Measurements from ENCODE around the gene ADIPOR2.
"Not testable (repeated sequence)": the region's sequence is repeated elsewhere in the genome, so short reads cannot be mapped to it uniquely, and the experiment has no call there.

The ADIPOR2 gene

DNA sequence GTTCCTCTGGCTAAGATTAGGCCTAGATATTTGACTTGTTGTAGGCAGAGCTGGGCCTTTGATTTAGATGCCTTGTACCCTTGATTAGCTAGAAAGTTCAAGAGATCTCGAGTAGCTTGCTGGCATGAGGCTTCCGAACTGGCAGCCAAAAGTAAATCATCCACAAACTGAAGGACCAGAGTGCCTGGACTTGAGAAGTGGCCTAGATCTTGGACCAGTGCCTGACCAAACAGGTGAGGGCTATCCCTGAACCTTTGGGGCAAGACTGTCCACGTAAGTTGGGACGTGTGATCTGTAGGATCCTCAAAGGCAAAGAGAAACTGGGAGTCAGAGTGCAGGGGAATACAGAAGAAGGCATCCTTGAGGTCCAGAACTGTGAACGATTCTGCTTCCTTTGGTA, 22.0 kb downstream of the ADIPOR2 start:
- not testable (repeated sequence) for H3K27ac ChIP-seq (ENCODE audit: low read length, poor library complexity, severe bottlenecking); H3K36me3 ChIP-seq (ENCODE audit: control insufficient read depth in 1 of 2, insufficient read depth in 2 of 2, low read depth in 1 of 2, low read length in 2 of 2); H2BK120ac ChIP-seq (ENCODE audit: low read depth, low read length); H2AFZ ChIP-seq (ENCODE audit: low read depth, low read length); H2BK5ac ChIP-seq (ENCODE audit: low read depth, low read length, poor library complexity, severe bottlenecking); DNase-seq; H3K9me3 ChIP-seq (ENCODE audit: control insufficient read depth, low read length); H2AK5ac ChIP-seq (ENCODE audit: low read length, severe bottlenecking); H3K14ac ChIP-seq (ENCODE audit: low read length in 2 of 2); H3K4me2 ChIP-seq (ENCODE audit: low read length, poor library complexity, severe bottlenecking); H2BK12ac ChIP-seq (ENCODE audit: low read length in 2 of 2); H3K4me3 ChIP-seq (ENCODE audit: insufficient read depth in 1 of 2, low read depth in 1 of 2, low read length in 2 of 2); H3K4ac ChIP-seq (ENCODE audit: low read depth in 1 of 2, low read length in 2 of 2); H3K27me3 ChIP-seq (ENCODE audit: control insufficient read depth in 1 of 2, insufficient read depth in 1 of 2, low read length in 2 of 2); H3K4me1 ChIP-seq (ENCODE audit: control insufficient read depth, insufficient read depth, low read depth, low read length); H3K9ac ChIP-seq (ENCODE audit: low read length); H3K23ac ChIP-seq (ENCODE audit: low read length in 2 of 2); H2BK15ac ChIP-seq (ENCODE audit: low read depth, poor library complexity, severe bottlenecking); H4K91ac ChIP-seq (ENCODE audit: low read length); H4K8ac ChIP-seq (ENCODE audit: low read length); H3K18ac ChIP-seq (ENCODE audit: low read depth in 1 of 2, low read length in 2 of 2)
- peaks cover 18% of the 10 kb centered on the region for H3K79me1 ChIP-seq (replicated peaks; ENCODE audit: low read length, poor library complexity, severe bottlenecking)
- WGBS, result over 99% methylated on average over 5 of the region's 5 CpGs

DNA sequence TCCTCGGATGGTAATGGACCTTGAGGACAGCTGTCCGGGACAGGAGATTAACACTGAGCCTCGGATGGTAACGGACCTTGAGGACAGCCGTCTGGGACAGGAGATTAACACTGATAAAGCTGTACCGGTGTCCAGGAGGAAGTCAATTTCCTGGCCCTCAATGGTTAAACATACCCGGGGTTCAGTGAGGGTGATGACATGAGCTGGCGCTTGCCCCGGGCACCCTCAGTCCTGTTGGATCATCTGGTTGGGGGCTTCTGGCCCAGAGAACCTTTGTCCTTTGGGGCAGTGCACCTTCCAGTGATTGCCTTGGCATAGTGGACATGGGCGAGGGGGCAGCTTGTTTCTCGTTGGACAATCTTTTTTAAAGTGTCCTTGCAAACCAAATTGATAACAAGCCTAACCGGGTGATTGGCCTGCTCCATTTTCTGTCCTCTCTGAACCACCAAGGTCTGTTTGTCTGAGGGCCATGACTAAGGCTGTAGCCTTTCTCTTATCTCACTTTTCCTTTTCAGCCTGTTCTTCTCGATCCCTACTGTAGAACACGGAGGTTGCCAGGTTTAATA, 23.0 kb downstream of the ADIPOR2 start:
- H2AK5ac ChIP-seq (ENCODE audit: low read length, severe bottlenecking); H3K4me2 ChIP-seq (ENCODE audit: low read length, poor library complexity, severe bottlenecking); H3K18ac ChIP-seq (ENCODE audit: low read depth in 1 of 2, low read length in 2 of 2); H3K4me1 ChIP-seq (ENCODE audit: control insufficient read depth, insufficient read depth, low read depth, low read length); H3K4ac ChIP-seq (ENCODE audit: low read depth in 1 of 2, low read length in 2 of 2); H3K36me3 ChIP-seq (ENCODE audit: control insufficient read depth in 1 of 2, insufficient read depth in 2 of 2, low read depth in 1 of 2, low read length in 2 of 2); H2BK120ac ChIP-seq (ENCODE audit: low read depth, low read length); H4K91ac ChIP-seq (ENCODE audit: low read length); DNase-seq; H2BK5ac ChIP-seq (ENCODE audit: low read depth, low read length, poor library complexity, severe bottlenecking); H3K9me3 ChIP-seq (ENCODE audit: control insufficient read depth, low read length); H3K27ac ChIP-seq (ENCODE audit: low read length, poor library complexity, severe bottlenecking); H2BK15ac ChIP-seq (ENCODE audit: low read depth, poor library complexity, severe bottlenecking); H4K8ac ChIP-seq (ENCODE audit: low read length); H3K9ac ChIP-seq (ENCODE audit: low read length); H3K23ac ChIP-seq (ENCODE audit: low read length in 2 of 2); H3K14ac ChIP-seq (ENCODE audit: low read length in 2 of 2); H2AFZ ChIP-seq (ENCODE audit: low read depth, low read length); H2BK12ac ChIP-seq (ENCODE audit: low read length in 2 of 2); H3K4me3 ChIP-seq (ENCODE audit: insufficient read depth in 1 of 2, low read depth in 1 of 2, low read length in 2 of 2); H3K27me3 ChIP-seq (ENCODE audit: control insufficient read depth in 1 of 2, insufficient read depth in 1 of 2, low read length in 2 of 2): not testable (repeated sequence)
- H3K79me1 ChIP-seq (replicated peaks; ENCODE audit: low read length, poor library complexity, severe bottlenecking), result peaks cover 21% of the 10 kb centered on the region
- WGBS, result 97% methylated on average over 14 of the region's 14 CpGs

DNA sequence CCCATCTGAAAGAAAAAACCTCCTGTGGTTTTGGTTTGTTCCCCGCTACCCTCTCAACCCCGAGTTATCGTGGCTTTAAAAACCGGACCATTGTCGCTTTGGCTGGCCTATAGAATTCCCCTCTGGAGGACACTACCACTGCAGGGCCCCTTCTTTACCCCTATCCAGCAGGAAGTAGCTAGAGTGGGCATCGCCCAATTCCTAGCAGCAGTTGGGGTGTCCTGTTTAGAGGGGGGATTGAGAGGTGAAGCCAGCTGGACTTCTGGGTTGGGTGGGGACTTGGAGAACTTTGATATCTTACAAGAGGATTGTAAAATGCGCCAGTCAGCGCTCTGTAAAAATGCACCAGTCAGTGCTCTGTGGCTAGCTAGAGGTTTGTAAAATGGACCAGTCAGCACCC, 24.6 kb downstream of the ADIPOR2 start:
- WGBS, result over 99% methylated on average over 8 of the region's 8 CpGs
- not testable (repeated sequence) for H2AFZ ChIP-seq (ENCODE audit: low read depth, low read length); DNase-seq; H4K91ac ChIP-seq (ENCODE audit: low read length); H3K14ac ChIP-seq (ENCODE audit: low read length in 2 of 2); H3K9ac ChIP-seq (ENCODE audit: low read length); H2BK5ac ChIP-seq (ENCODE audit: low read depth, low read length, poor library complexity, severe bottlenecking); H3K4me3 ChIP-seq (ENCODE audit: insufficient read depth in 1 of 2, low read depth in 1 of 2, low read length in 2 of 2); H3K27ac ChIP-seq (ENCODE audit: low read length, poor library complexity, severe bottlenecking); H2BK15ac ChIP-seq (ENCODE audit: low read depth, poor library complexity, severe bottlenecking); H3K27me3 ChIP-seq (ENCODE audit: control insufficient read depth in 1 of 2, insufficient read depth in 1 of 2, low read length in 2 of 2); H2BK12ac ChIP-seq (ENCODE audit: low read length in 2 of 2); H2AK5ac ChIP-seq (ENCODE audit: low read length, severe bottlenecking); H3K4ac ChIP-seq (ENCODE audit: low read depth in 1 of 2, low read length in 2 of 2); H4K8ac ChIP-seq (ENCODE audit: low read length); H3K9me3 ChIP-seq (ENCODE audit: control insufficient read depth, low read length); H2BK120ac ChIP-seq (ENCODE audit: low read depth, low read length); H3K18ac ChIP-seq (ENCODE audit: low read depth in 1 of 2, low read length in 2 of 2); H3K23ac ChIP-seq (ENCODE audit: low read length in 2 of 2); H3K4me1 ChIP-seq (ENCODE audit: control insufficient read depth, insufficient read depth, low read depth, low read length); H3K4me2 ChIP-seq (ENCODE audit: low read length, poor library complexity, severe bottlenecking); H3K36me3 ChIP-seq (ENCODE audit: control insufficient read depth in 1 of 2, insufficient read depth in 2 of 2, low read depth in 1 of 2, low read length in 2 of 2)
- H3K79me1 ChIP-seq (replicated peaks; ENCODE audit: low read length, poor library complexity, severe bottlenecking), result peaks cover 22% of the 10 kb centered on the region

DNA sequence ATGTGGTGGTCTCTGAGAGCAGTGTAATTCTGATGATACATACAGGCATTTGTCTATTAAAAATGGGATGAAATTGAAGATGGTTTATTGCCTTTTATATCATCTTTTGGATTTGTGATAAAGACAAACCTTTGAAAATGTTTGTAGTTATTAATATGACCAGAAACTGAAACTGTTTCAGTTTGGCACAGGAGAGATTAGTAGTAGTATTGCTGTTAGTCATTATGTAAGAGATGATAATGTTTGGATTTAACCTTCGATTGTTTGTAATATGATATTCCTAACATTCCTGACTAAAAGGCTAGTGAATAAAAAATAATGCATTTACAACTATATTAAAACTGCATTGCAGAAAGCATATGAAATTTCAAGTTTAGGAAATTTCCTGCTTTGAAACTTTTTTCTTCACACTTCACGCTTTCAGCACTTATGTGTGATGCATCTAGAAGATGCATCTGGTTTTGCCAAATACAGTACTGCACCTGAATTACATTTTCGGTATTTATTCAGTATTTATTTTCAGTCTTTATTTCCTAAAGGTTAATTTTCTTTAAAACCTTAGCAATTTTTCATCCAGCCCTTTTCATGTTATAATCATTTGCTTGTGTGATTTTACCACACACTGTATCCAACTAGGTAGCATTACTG, 25.5 kb downstream of the ADIPOR2 start:
- Histone ChIP-seq H2BK12ac (ENCODE audit: low read length in 2 of 2) (no peak overlapping the region), H3K79me1 (replicated peaks; ENCODE audit: low read length, poor library complexity, severe bottlenecking) (peaks cover 23% of the 10 kb centered on the region), H3K4me3 (ENCODE audit: insufficient read depth in 1 of 2, low read depth in 1 of 2, low read length in 2 of 2) (peak overlapping the region in 1 of 2 experiments; percentile 3), H3K9me3 (ENCODE audit: control insufficient read depth, low read length) (no peaks in the 10 kb centered on the region), H3K4ac (ENCODE audit: low read depth in 1 of 2, low read length in 2 of 2) (no peak overlapping the region), H2AK5ac (ENCODE audit: low read length, severe bottlenecking) (no peak overlapping the region), H3K14ac (ENCODE audit: low read length in 2 of 2) (no peak overlapping the region), H3K27me3 (ENCODE audit: control insufficient read depth in 1 of 2, insufficient read depth in 1 of 2, low read length in 2 of 2) (no peaks in the 10 kb centered on the region), H2BK5ac (ENCODE audit: low read depth, low read length, poor library complexity, severe bottlenecking) (no peak overlapping the region), H3K18ac (ENCODE audit: low read depth in 1 of 2, low read length in 2 of 2) (no peak overlapping the region), H4K8ac (ENCODE audit: low read length) (no peak overlapping the region), H4K91ac (ENCODE audit: low read length) (no peak overlapping the region), H3K4me1 (ENCODE audit: control insufficient read depth, insufficient read depth, low read depth, low read length) (peaks cover 2% of the 10 kb centered on the region), H2AFZ (ENCODE audit: low read depth, low read length) (no peak overlapping the region), H3K27ac (ENCODE audit: low read length, poor library complexity, severe bottlenecking) (no peak overlapping the region), H3K23ac (ENCODE audit: low read length in 2 of 2) (no peak overlapping the region), H2BK15ac (ENCODE audit: low read depth, poor library complexity, severe bottlenecking) (no peak overlapping the region), H3K9ac (ENCODE audit: low read length) (no peak overlapping the region), H3K4me2 (ENCODE audit: low read length, poor library complexity, severe bottlenecking) (no peak overlapping the region), H3K36me3 (ENCODE audit: control insufficient read depth in 1 of 2, insufficient read depth in 2 of 2, low read depth in 1 of 2, low read length in 2 of 2) (peaks cover 3 to 4% of the 10 kb centered on the region in 2 experiments), H2BK120ac (ENCODE audit: low read depth, low read length) (no peak overlapping the region)
- WGBS, result 100% methylated on average over 1 of the region's 3 CpGs
- DNase-seq, result no peak

Data from mesenchymal stem cell (in vitro differentiated cells and primary cell).